NCI-H2171 treated with DMSO at 0.1 percent for 48 hours (cell line): ENCODE measurements around the gene NF1.
"Not testable (repeated sequence)": the region's sequence is repeated elsewhere in the genome, so short reads cannot be mapped to it uniquely, and the experiment has no call there.

Source experiments
- DNase-seq: peaks from one replicate; lab custom pipeline; 2025; lab: John Stamatoyannopoulos, UW

NF1 gene

GRCh38 chr17:31252741-31253140 is 158.0 kb downstream of the NF1 start:
- no peak for DNase-seq

- DNase-seq, result peak; percentile 13
These were observed 159.9 kb downstream of the NF1 start for GRCh38 chr17:31254654-31255053.

- DNase-seq, result no peak
These were observed 162.2 kb downstream of the NF1 start for GRCh38 chr17:31256936-31257335.

GRCh38 chr17:31260151-31260550 is 165.4 kb downstream of the NF1 start:
- DNase-seq, result no peak

- DNase-seq, result no peak
These were observed 166.8 kb downstream of the NF1 start for GRCh38 chr17:31261601-31262000.

- DNase-seq, result not testable (repeated sequence)
These were observed 168.1 kb downstream of the NF1 start for GRCh38 chr17:31262923-31263322.

- peak; percentile 3 for DNase-seq
These were observed 171.3 kb downstream of the NF1 start for GRCh38 chr17:31266042-31266441.

GRCh38 chr17:31269036-31269577 is 174.3 kb downstream of the NF1 start:
- DNase-seq, result no peak

GRCh38 chr17:31269578-31269983 is 174.8 kb downstream of the NF1 start:
- DNase-seq, result peak; percentile 54

GRCh38 chr17:31272236-31272635 is 177.5 kb downstream of the NF1 start:
- no peak for DNase-seq

- DNase-seq, result no peak
These were observed 178.0 kb downstream of the NF1 start for GRCh38 chr17:31272803-31273202.

- no peak for DNase-seq
These were observed 178.7 kb downstream of the NF1 start for GRCh38 chr17:31273516-31273915.

- DNase-seq, result peak; percentile 6
These were observed 179.5 kb downstream of the NF1 start for GRCh38 chr17:31274252-31274651.

- no peak for DNase-seq
These were observed 180.3 kb downstream of the NF1 start for GRCh38 chr17:31275116-31275515.

GRCh38 chr17:31279401-31279800 is 184.6 kb downstream of the NF1 start:
- DNase-seq, result no peak

GRCh38 chr17:31281061-31281460 is 186.3 kb downstream of the NF1 start:
- no peak for DNase-seq

GRCh38 chr17:31283841-31284240 is 189.1 kb downstream of the NF1 start:
- no peak for DNase-seq

GRCh38 chr17:31286587-31286986 is 191.8 kb downstream of the NF1 start:
- no peak for DNase-seq

GRCh38 chr17:31287932-31288331 is 193.2 kb downstream of the NF1 start:
- DNase-seq, result not testable (repeated sequence)

- no peak for DNase-seq
These were observed 195.0 kb downstream of the NF1 start for GRCh38 chr17:31289790-31290189.

GRCh38 chr17:31291820-31292219 is 197.0 kb downstream of the NF1 start:
- no peak for DNase-seq

- DNase-seq, result no peak
These were observed 198.8 kb downstream of the NF1 start for GRCh38 chr17:31293581-31293980.

GRCh38 chr17:31294231-31294630 is 199.5 kb downstream of the NF1 start:
- no peak for DNase-seq

GRCh38 chr17:31294820-31295488 is 200.2 kb downstream of the NF1 start:
- no peak for DNase-seq
